HG03469 (cell line): ENCODE data around the gene CDCA4.

Experiments used
- ATAC-seq: cut with Tn5 transposase; IDR thresholded peaks from one replicate; pipeline ENCODE4 v1.9.1; 2021; ENCODE audit warnings: mild to moderate bottlenecking, moderate library complexity, moderate number of reproducible peaks; ENCODE audit not compliant: unreplicated experiment

Gene CDCA4

GRCh38 chr14:105015242-105015641, 5.6 kb downstream of the CDCA4 start:
- ATAC-seq = no peak

DNA sequence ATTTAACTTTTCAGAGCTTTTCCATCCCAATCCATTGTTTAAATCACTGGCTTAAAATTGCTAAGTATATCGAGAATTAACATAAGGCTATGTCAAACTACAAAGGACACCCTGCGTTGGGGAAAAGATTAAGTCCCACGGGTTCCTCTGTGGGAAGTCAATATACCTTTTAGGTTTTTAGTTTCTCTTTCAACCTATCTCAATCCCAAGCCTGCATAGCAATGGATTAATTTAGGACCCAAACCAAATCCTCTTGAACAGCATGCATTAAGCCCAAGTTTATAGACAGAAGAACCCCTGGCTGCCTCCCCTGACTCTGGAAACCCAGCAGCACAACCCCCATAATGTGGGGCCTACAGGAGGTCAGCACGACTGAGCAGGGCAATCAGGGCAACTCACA, 6.3 kb downstream of the CDCA4 start:
- ATAC-seq = no peak

- no peak for ATAC-seq
Observed at GRCh38 chr14:105014032-105014431, 6.9 kb downstream of the CDCA4 start.

DNA sequence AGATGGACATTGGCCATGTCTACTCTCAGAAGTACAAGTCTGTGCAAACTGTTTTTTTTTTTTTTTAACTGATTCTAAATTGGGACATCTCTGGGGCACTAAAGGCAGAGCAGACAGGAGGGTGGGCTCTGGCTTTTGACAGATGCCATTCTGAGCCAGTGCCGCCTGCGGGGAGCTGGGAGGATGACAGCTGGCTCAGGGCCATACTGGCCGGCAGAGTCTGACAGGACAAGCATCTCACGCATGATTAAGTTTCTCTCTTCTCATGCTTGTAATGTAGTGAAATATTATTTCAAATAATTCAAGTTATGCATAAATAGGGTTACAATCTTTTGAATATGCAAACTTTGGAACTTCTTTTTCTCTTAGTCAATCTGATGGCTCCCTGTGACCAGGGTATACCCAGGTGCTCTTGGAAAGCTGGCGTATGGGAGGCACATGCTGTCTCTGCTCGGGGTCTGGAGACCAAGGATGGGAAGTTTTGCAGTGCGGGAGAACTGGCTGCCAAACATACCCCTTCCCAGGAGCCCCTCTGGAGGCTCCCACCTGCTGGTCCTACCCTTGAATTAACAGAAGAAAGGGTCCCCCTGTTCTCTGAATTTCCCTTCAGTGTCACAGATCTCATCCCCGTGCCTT, 7.6 kb downstream of the CDCA4 start:
- no peak for ATAC-seq

- no peak for ATAC-seq
Observed at GRCh38 chr14:105012171-105012985, 8.5 kb downstream of the CDCA4 start.

DNA sequence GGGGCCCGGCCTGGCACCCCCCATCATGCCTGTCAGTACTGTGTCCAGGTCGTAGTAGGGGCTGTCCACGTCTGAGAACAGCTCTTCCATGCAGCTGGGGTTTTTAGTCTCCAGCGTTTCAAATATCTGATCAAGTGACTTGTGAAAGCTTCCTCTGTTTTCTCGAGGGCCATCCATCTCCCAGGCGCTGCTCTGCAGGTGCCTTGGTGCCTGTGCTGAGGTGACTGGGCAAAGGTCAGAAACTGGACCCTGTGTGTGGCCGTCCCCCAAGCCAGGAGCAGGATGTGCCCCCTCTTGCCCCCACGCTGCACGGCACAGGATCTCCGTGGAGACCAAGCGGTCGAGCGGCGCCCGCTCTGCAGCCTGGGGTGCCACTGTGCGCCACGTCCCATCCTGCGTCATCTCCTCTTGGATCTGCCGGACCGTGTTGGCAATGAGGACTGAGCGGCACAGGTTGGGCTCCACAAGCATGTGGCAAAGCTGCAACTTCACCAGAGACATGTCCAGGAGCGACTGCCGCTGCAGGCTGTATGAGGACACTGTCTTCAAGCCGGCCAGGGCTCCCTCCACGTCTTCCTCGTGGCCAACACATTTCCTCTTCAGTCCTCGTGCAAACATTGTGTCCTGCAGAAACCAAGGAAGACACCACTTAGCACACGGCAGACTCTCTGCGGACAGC, 9.4 kb downstream of the CDCA4 start:
- no peak for ATAC-seq

DNA sequence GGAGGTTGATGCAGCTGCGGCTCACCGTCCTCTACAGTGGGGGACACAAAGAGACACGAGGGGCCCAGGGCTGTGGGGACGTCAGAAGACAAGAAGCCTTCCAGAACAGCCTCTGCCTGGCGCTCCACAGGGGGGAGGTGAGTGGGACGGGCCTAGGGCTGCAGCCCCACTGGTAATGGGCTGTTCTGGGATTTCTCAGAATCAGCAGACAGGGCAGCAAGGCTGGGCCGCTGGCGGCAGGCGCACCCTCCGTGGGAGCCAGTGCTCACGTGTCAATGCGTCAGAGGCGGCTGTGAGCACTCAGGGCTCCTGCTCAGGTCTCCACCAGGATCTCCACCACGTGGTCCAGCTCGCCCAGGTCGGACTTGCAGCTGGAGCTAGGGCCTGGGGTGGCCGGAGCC, 10.0 kb downstream of the CDCA4 start:
- no peak for ATAC-seq

DNA sequence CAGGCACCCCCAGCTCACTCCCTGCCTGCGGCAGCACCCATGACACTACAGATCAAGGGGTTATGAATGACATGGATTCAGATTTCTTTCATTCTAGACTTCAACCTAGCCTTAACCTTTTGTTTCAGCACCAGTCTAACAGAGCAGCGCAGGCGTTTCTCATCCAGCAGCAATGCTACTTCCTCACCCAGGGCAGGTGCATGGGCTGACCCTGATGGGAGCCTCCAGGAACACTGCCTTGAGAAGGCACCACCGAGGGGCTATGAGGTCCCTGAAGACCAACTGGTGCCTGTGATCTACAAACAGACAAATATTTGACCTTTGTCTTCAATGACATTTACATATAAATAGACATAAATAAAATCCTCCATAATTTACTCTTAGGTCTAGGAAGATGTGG, 10.8 kb downstream of the CDCA4 start:
- no peak for ATAC-seq

GRCh38 chr14:105007593-105008264, 13.2 kb downstream of the CDCA4 start:
- ATAC-seq = no peak

- no peak for ATAC-seq
Observed at GRCh38 chr14:105006831-105007592, 13.9 kb downstream of the CDCA4 start.

- ATAC-seq = no peak
Observed at GRCh38 chr14:105005929-105006830, 14.7 kb downstream of the CDCA4 start.

DNA sequence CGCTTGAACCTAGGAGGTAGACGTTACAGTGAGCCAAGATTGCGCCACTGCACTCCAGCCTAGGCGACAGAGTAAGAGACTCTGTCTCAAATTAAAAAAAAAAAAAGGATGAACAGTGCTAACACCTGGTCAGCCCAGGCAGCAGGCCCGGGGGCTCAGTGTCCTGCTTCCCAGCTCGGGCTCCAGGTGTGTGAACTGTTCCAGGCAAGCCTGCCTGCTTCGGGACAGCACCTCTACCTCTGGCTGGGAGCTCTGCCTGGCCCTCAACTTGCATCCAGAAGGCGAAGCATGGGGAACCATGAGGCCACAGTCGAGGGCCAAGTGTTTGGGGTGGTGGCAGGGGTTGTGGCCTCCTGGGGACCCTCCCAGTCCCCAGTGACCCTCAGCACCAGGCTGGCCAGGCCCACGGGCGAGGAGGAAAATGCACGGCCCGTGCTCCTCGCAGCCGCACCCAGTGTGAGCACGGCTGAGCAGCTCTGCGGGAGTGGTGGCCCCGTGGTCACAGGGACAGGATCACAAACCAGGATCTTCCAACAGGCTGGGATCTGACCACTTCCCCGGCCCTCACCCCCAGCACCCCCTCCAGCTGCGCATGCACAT, 15.5 kb downstream of the CDCA4 start:
- ATAC-seq = no peak

GRCh38 chr14:104999361-104999760, 21.5 kb downstream of the CDCA4 start:
- ATAC-seq = no peak

- ATAC-seq = no peak
Observed at GRCh38 chr14:104998801-104999200, 22.1 kb downstream of the CDCA4 start.

- ATAC-seq = no peak
Observed at GRCh38 chr14:104996483-104996882, 24.4 kb downstream of the CDCA4 start.

DNA sequence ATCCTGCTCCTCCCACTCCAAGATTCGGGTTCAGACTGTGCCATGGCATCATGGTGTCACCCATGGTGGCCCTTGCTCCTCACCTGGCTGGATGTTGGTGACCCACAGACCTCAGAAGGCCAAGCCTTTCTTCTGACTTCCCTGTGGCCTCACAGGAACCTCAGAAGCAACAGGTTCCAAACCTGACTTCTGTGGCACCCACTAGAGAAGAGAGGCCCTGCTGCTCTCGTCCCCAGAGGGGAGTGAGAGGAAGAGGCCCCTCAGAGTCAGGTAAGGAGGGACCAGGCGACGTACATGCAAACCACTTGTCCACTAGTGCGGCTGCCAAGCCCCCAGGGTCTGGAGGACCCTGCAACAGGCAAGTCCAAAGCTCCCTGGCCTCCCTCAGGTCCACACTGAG, 24.9 kb downstream of the CDCA4 start:
- no peak for ATAC-seq

DNA sequence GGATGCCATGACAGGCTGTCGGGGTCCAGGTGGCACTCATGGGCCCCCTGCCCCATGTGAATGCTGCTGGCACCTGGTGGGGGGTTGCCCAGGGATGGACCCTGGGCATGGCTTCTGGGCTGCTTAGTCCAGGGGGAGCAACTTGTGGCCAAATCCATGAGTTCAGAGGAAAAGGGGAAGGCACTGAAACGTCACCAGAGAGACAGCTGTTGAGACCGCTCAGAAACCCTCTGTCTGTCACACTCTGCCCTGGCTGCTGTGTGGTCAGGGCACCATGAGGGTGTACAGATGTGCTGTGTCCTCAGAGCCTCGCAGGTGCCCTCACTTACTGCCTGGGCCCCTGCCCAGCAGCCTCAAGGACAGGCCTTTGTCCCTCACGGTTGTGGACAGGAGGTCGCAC, 25.9 kb downstream of the CDCA4 start:
- ATAC-seq = no peak

DNA sequence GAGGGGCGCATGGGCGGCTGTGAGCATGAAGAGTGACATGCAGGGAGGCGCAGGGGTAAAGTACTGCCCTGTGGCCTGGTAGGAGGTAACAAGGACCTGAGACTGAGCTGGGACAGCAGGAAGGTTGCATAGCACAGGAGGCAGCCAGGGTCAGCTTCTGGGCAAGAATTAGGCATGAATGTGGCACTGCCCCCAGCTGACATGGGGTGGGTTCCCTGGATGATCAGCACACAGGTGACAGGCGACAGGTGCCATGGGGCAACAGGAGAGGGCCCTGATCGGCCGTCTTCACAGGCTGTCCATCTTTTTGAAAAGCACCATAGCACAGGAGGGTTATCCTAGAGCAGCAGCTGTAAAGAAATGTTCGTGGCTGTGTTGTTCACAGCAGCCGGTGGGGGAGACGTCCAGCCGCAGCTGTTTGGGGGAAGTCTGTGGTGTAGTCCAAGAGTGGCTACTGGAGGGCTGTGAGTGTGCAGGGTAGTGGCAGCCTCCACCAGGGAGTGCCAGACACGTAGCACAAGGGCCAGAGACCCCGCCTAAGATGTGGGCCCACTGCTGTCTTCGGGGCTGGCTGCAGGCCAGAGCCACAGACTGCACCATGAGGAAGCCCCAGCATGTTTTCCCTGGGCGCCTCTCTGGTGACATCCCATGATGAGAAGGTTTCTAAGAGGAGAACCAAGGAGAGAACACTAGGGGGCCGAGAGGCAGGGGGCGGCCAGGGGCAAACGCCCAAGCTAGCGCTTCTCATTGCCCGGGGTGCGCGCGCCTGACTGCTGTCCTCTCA, 26.9 kb downstream of the CDCA4 start:
- ATAC-seq = no peak
